Endothelial cell of umbilical vein (primary cell): ENCODE results near the gene RARA. TPM values are rescaled to one million over a fixed set of nuclear protein-coding genes. Genes with fewer than 3 reads are reported as not detected.

Experiments used
- BruUV-seq: library from RNA; stranded (reverse); fragments of 400-500 nt; replicated peaks from 2 replicates; lab custom pipeline; 2021; lab: Mats Ljungman, UMichigan
- CTCF ChIA-PET: fragments of 300-600, 350-600 bp; sonication (Branson Sonifier 250); formaldehyde crosslinking; loops from one replicate; lab custom pipeline; 2021; ENCODE audit warnings: antibody characterized with exemption, inconsistent platforms; lab: Charles Lee
- POLR2A ChIA-PET: fragments of 300-600, 350-600 bp; sonication (Branson Sonifier 250); formaldehyde crosslinking; loops from one replicate; lab custom pipeline; 2021; ENCODE audit warnings: antibody characterized with exemption, inconsistent platforms; lab: Charles Lee
- DNase-seq: peaks from one replicate; pipeline ENCODE4 v3.0.0-alpha.2; 2011; ENCODE audit warnings: low read depth, low spot score
- FAIRE-seq: peaks from 2 replicates; lab custom pipeline; 2011; peaks lifted over from hg19 to GRCh38; lab: Jason Lieb, UNC
- H2AFZ ChIP-seq: 2 replicates; pipeline ENCODE4 v1.6.0; 2012; ENCODE audit warnings: low read depth, low read length, control low read depth, inconsistent platforms
- H3K27ac ChIP-seq: 2 replicates; pipeline ENCODE4 v1.5.1; 2011; ENCODE audit warnings: low read depth, mild to moderate bottlenecking, control low read depth, low read length, moderate library complexity; ENCODE audit not compliant: insufficient read depth
- H3K27me3 ChIP-seq, 2 experiments: 2 replicates each; pipeline versions ENCODE4 v1.6.0 to v1.6.1; 2011; ENCODE audit warnings: low read length in 2 of 2, mixed read lengths in 1 of 2; ENCODE audit not compliant: control insufficient read depth in 2 of 2, insufficient read depth in 2 of 2
- H3K36me3 ChIP-seq, 2 experiments: 2 replicates in 1 of 2; 3 replicates in 1 of 2; pipeline ENCODE4 v1.5.1; 2011; ENCODE audit warnings: low read length in 2 of 2, mild to moderate bottlenecking in 1 of 2, moderate library complexity in 1 of 2; ENCODE audit not compliant: control insufficient read depth in 2 of 2, insufficient read depth in 2 of 2; ENCODE audit errors: extremely low read depth in 1 of 2
- H3K4me1 ChIP-seq: 3 replicates; pipeline ENCODE4 v1.5.1; 2011; ENCODE audit warnings: mild to moderate bottlenecking, low read length; ENCODE audit not compliant: control insufficient read depth, insufficient read depth; ENCODE audit errors: extremely low read depth
- H3K4me2 ChIP-seq: 2 replicates; pipeline ENCODE4 v1.6.1; 2011; ENCODE audit warnings: low read length, control low read depth, mixed read lengths; ENCODE audit not compliant: insufficient read depth
- H3K4me3 ChIP-seq, 3 experiments: fragments of 200-600 bp in 1 of 3; sonication (generic), shearing (Covaris generic) in 1 of 3; replicated peaks in 1 of 3; 2 replicates each; pipeline ENCODE4 v1.5.1; 2011 to 2016; ENCODE audit warnings: control low read depth in 3 of 3, low read length in 3 of 3, mild to moderate bottlenecking in 2 of 3, inconsistent platforms in 1 of 3, low read depth in 1 of 3, moderate library complexity in 1 of 3; ENCODE audit not compliant: insufficient read depth in 1 of 3
- H3K79me2 ChIP-seq: 2 replicates; pipeline ENCODE4 v1.6.0; 2012; ENCODE audit warnings: low read length, inconsistent platforms; ENCODE audit not compliant: control insufficient read depth, insufficient read depth
- H3K9ac ChIP-seq: replicated peaks from 2 replicates; pipeline ENCODE3; 2011; ENCODE audit warnings: low read length, control low read depth; ENCODE audit not compliant: insufficient read depth; ENCODE audit errors: extremely low read depth
- H3K9me1 ChIP-seq: replicated peaks from 3 replicates; pipeline ENCODE4 v1.6.0; 2011; ENCODE audit warnings: mild to moderate bottlenecking, low read length; ENCODE audit not compliant: control insufficient read depth, insufficient read depth; ENCODE audit errors: extremely low read depth
- H3K9me3 ChIP-seq: replicated peaks from 2 replicates; pipeline ENCODE4 v1.5.1; 2012; ENCODE audit warnings: low read length, inconsistent platforms; ENCODE audit not compliant: control insufficient read depth, insufficient read depth
- H4K20me1 ChIP-seq: replicated peaks from 2 replicates; pipeline ENCODE3; 2011; ENCODE audit warnings: mild to moderate bottlenecking, low read length; ENCODE audit not compliant: control insufficient read depth, insufficient read depth; ENCODE audit errors: extremely low read depth
- EZH2 ChIP-seq: IDR thresholded peaks from 2 replicates; pipeline ENCODE4 v1.6.1; 2012; ENCODE audit warnings: borderline replicate concordance, low read depth, mild to moderate bottlenecking, moderate library complexity, low read length, inconsistent platforms; ENCODE audit not compliant: severe bottlenecking
- FOS ChIP-seq: IDR thresholded peaks from 2 replicates; pipeline ENCODE4 v1.6.1; 2011; ENCODE audit warnings: mild to moderate bottlenecking, low read length, moderate library complexity, borderline replicate concordance; ENCODE audit not compliant: insufficient read depth
- GATA2 ChIP-seq: IDR thresholded peaks from 2 replicates; pipeline ENCODE4 v1.7.0; 2011; ENCODE audit warnings: low read depth, mild to moderate bottlenecking, moderate library complexity, mixed read lengths, low read length; ENCODE audit not compliant: insufficient read length, insufficient read depth
- JUN ChIP-seq: IDR thresholded peaks from 2 replicates; pipeline ENCODE4 v1.6.1; 2011; ENCODE audit warnings: borderline replicate concordance, low read depth; ENCODE audit not compliant: insufficient read length, insufficient read depth
- MYC ChIP-seq: IDR thresholded peaks from one replicate; pipeline ENCODE4 v1.6.1; 2011; ENCODE audit warnings: mild to moderate bottlenecking, low read depth, low read length
- POLR2A ChIP-seq: IDR thresholded peaks from 2 replicates; pipeline ENCODE4 v1.6.1; 2012; ENCODE audit warnings: low read depth, mild to moderate bottlenecking, control low read depth, low read length
- POLR2AphosphoS5 ChIP-seq: IDR thresholded peaks from 2 replicates; pipeline ENCODE4 v1.6.1; 2012; ENCODE audit warnings: low read depth, mild to moderate bottlenecking, control low read depth, low read length, moderate library complexity; ENCODE audit not compliant: insufficient read depth
- dilution Hi-C: fragments of 300-500 bp; cut with MboI; formaldehyde crosslinking; loops from one replicate; pipeline ENCODE4 v1.15.0; 2019; ENCODE audit warnings: low sequenced_read_pairs; ENCODE audit not compliant: extremely low pct_ligation_motif_present
- intact Hi-C: fragments of 100-400 bp; cut with micrococcal nuclease; formaldehyde crosslinking; loops from one replicate; pipeline ENCODE4 v1.10.0; 2022
- polyA plus RNA-seq, 4 experiments: library from polyadenylated mRNA; depleted of rRNA in 3 of 4; stranded (reverse) in 3 of 4; unstranded in 1 of 4; fragments of >200 nt; gene quantifications; 2 replicates each; pipeline versions ENCODE4 v1.2.1 to v1.2.3, GENCODE V29; 2011 to 2012; ENCODE audit warnings: missing spikeins in 1 of 4
- total RNA-seq: library from RNA; stranded (reverse); gene quantifications from 2 replicates; pipeline ENCODE4 v1.2.3, GENCODE V29; 2021
- TF ChIP-seq, protein P1 (sequence below), 2 donors: IDR thresholded peaks; 1 replicate in 1 of 2; 2 replicates in 1 of 2; pipeline ENCODE4 v1.5.1; 2011; ENCODE audit warnings: low read length in 2 of 2, mild to moderate bottlenecking in 2 of 2, moderate library complexity in 2 of 2, control low read depth in 1 of 2, inconsistent platforms in 1 of 2, low read depth in 1 of 2; ENCODE audit not compliant: insufficient read depth in 1 of 2; ENCODE audit errors: extremely low read depth in 1 of 2
- TF ChIP-seq, protein P2 (sequence below): IDR thresholded peaks from 2 replicates; pipeline ENCODE4 v1.6.1; 2011; ENCODE audit not compliant: insufficient read depth, insufficient read length

The RARA gene
- total and polyA plus RNA-seq, 2 donors (not counting 3 experiments of a cell fraction or from before 2014, with no cell fraction given) = 11.9 to 37.8 TPM

DNA sequence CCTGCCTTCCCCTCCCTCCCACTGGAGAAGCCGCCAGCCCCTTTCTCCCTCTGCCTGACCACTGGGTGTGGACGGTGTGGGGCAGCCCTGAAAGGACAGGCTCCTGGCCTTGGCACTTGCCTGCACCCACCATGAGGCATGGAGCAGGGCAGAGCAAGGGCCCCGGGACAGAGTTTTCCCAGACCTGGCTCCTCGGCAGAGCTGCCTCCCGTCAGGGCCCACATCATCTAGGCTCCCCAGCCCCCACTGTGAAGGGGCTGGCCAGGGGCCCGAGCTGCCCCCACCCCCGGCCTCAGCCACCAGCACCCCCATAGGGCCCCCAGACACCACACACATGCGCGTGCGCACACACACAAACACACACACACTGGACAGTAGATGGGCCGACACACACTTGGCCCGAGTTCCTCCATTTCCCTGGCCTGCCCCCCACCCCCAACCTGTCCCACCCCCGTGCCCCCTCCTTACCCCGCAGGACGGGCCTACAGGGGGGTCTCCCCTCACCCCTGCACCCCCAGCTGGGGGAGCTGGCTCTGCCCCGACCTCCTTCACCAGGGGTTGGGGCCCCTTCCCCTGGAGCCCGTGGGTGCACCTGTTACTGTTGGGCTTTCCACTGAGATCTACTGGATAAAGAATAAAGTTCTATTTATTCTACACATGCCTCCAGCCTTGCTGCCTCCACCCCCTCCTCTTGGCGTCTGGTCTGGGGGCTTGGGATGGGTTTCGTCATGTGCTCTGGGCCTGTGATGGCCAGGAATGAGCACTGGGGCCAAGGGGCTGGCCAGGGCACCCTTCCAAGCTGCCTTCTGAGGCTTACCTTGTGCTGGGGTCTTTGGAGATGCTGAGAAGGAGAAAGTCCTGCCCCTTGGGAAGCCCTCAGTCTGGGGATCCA, 48.3 kb downstream of the RARA start:
- dilution Hi-C loops (no loop called here), intact Hi-C loops (no loop called here)
- Histone ChIP-seq H3K36me3 (peaks cover 6 to 24% of the 10 kb centered on the region in 2 experiments), H3K9ac (no peak overlapping the region), H3K4me1 (peaks cover 4% of the 10 kb centered on the region), H3K79me2 (no peaks in the 10 kb centered on the region), H3K27me3 (no peaks in the 10 kb centered on the region), H3K27ac (no peak overlapping the region), H3K9me3 (no peaks in the 10 kb centered on the region), H3K4me3 (no peak overlapping the region), H3K9me1 (no peaks in the 10 kb centered on the region), H2AFZ (no peak overlapping the region), H3K4me2 (no peak overlapping the region), H4K20me1 (no peaks in the 10 kb centered on the region)
- TF ChIP-seq, protein P1, sequence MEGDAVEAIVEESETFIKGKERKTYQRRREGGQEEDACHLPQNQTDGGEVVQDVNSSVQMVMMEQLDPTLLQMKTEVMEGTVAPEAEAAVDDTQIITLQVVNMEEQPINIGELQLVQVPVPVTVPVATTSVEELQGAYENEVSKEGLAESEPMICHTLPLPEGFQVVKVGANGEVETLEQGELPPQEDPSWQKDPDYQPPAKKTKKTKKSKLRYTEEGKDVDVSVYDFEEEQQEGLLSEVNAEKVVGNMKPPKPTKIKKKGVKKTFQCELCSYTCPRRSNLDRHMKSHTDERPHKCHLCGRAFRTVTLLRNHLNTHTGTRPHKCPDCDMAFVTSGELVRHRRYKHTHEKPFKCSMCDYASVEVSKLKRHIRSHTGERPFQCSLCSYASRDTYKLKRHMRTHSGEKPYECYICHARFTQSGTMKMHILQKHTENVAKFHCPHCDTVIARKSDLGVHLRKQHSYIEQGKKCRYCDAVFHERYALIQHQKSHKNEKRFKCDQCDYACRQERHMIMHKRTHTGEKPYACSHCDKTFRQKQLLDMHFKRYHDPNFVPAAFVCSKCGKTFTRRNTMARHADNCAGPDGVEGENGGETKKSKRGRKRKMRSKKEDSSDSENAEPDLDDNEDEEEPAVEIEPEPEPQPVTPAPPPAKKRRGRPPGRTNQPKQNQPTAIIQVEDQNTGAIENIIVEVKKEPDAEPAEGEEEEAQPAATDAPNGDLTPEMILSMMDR (IDR thresholded peaks at IDR 0.05; ENCODE audit: extremely low read depth in 1 of 2, insufficient read depth in 1 of 2, low read depth in 1 of 2, low read length in 2 of 2) = no peak
- no peak for TF ChIP-seq FOS
- no peak for TF ChIP-seq POLR2AphosphoS5
- TF ChIP-seq JUN = no peak
- TF ChIP-seq EZH2 = no peak
- TF ChIP-seq MYC = no peak
- no peak for TF ChIP-seq POLR2A
- TF ChIP-seq, protein P2, sequence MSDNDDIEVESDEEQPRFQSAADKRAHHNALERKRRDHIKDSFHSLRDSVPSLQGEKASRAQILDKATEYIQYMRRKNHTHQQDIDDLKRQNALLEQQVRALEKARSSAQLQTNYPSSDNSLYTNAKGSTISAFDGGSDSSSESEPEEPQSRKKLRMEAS = no peak
- no peak for TF ChIP-seq GATA2
- ChIA-PET POLR2A (interaction anchor here (1.4 kb wide), 1 partner anchor 54 kb away, joined by 3 read pairs; no protein-coding TSS in a partner anchor), CTCF (interaction anchor here (0.5 to 18.3 kb wide), 16 partner anchors 12 to 202 kb away, joined by 3 to 530 read pairs (median 6); partner anchors contain the start of genes RARA and TOP2A)
- FAIRE-seq = no peak
- TSS peak; percentile 51 for BruUV-seq
- no peak for DNase-seq
